ENCODE measurements around the gene ZNF865. TPM values are rescaled to one million over a fixed set of nuclear protein-coding genes. Genes with fewer than 3 reads are reported as not detected.

Gene ZNF865
- total RNA-seq, 1 donor from 2014 or later = 18.9 TPM

- ChIA-PET CTCF (no interaction called here), POLR2A (interaction anchor here (0.6 to 1.4 kb wide), 2 partner anchors 13 to 23 kb away, joined by 6 to 7 read pairs; no protein-coding TSS in a partner anchor)
- TF ChIP-seq CTCF (IDR thresholded peaks at IDR 0.05) = no peak
- H3K9me3 Mint-ChIP-seq = no peaks in the 10 kb centered on the region
- ATAC-seq (ENCODE audit: low read depth) (no peak), DNase-seq (no peak)
- peaks cover 56% of the 10 kb centered on the region for H3K4me1 Mint-ChIP-seq
- peak overlapping the region; percentile 83 for H3K27ac Mint-ChIP-seq
- no peaks in the 10 kb centered on the region for H3K27me3 Mint-ChIP-seq
- no peak overlapping the region for H3K4me3 Mint-ChIP-seq
- peaks cover 52% of the 10 kb centered on the region for H3K36me3 Mint-ChIP-seq (ENCODE audit: low read depth)
- intact Hi-C loops (cut with micrococcal nuclease) = no loop called here
Observed at GRCh38 chr19:55611300-55611982, 6.0 kb downstream of the ZNF865 start.

GRCh38 chr19:55611983-55612645 is 6.7 kb downstream of the ZNF865 start:
- no peak for TF ChIP-seq CTCF (IDR thresholded peaks at IDR 0.05)
- POLR2A ChIA-PET = interaction anchor here (0.6 to 1.4 kb wide), 3 partner anchors 13 to 136 kb away, joined by 3 to 6 read pairs (median 4); partner anchors contain the start of genes FIZ1 and ZNF628
- Mint-ChIP-seq H3K4me3 (no peak overlapping the region), H3K36me3 (ENCODE audit: low read depth) (peaks cover 51% of the 10 kb centered on the region), H3K9me3 (no peaks in the 10 kb centered on the region), H3K4me1 (peaks cover 49% of the 10 kb centered on the region), H3K27ac (peak overlapping the region; percentile 83), H3K27me3 (no peaks in the 10 kb centered on the region)
- CTCF ChIA-PET = no interaction called here
- intact Hi-C loops (cut with micrococcal nuclease) = no loop called here
- no peak for DNase-seq
- peak; percentile 77 for ATAC-seq (ENCODE audit: low read depth)

- POLR2A ChIA-PET = interaction anchor here (1.0 kb wide), 1 partner anchor 11 kb away, joined by 4 read pairs; the partner anchor contains the start of gene ZNF784
- CTCF ChIA-PET = no interaction called here
- Mint-ChIP-seq H3K4me3 (no peak overlapping the region), H3K4me1 (peaks cover 42% of the 10 kb centered on the region), H3K27ac (peak overlapping the region; percentile 83), H3K27me3 (no peaks in the 10 kb centered on the region), H3K36me3 (ENCODE audit: low read depth) (peaks cover 51% of the 10 kb centered on the region), H3K9me3 (no peaks in the 10 kb centered on the region)
- TF ChIP-seq CTCF (IDR thresholded peaks at IDR 0.05) = no peak
- DNase-seq = no peak
- intact Hi-C loops (cut with micrococcal nuclease) = no loop called here
- no peak for ATAC-seq (ENCODE audit: low read depth)
Observed at GRCh38 chr19:55613396-55613795, 7.9 kb downstream of the ZNF865 start.

- H3K27me3 Mint-ChIP-seq = no peaks in the 10 kb centered on the region
- TF ChIP-seq CTCF (IDR thresholded peaks at IDR 0.05) = no peak
- H3K4me1 Mint-ChIP-seq = peaks cover 38% of the 10 kb centered on the region
- peaks cover 46% of the 10 kb centered on the region for H3K36me3 Mint-ChIP-seq (ENCODE audit: low read depth)
- intact Hi-C loops (cut with micrococcal nuclease) = no loop called here
- CTCF ChIA-PET = no interaction called here
- H3K4me3 Mint-ChIP-seq = no peak overlapping the region
- no peaks in the 10 kb centered on the region for H3K9me3 Mint-ChIP-seq
- ATAC-seq (ENCODE audit: low read depth) (no peak), DNase-seq (no peak)
- no peak overlapping the region for H3K27ac Mint-ChIP-seq
- POLR2A ChIA-PET = no interaction called here
Observed at GRCh38 chr19:55613930-55614710, 8.7 kb downstream of the ZNF865 start.
